GM12875 (cell line): ENCODE data around the gene LRRC1.

Experiments used
- H3K4me3 ChIP-seq: one replicate; pipeline ENCODE4 v1.5.1; 2011; ENCODE audit warnings: low read depth, low read length, control low read depth
- TF ChIP-seq, protein P1 (sequence below): IDR thresholded peaks from 2 replicates; pipeline ENCODE4 v1.5.1; 2011; ENCODE audit warnings: low read depth, mild to moderate bottlenecking, control low read depth, inconsistent platforms, low read length, moderate library complexity, borderline replicate concordance; ENCODE audit not compliant: insufficient read depth

Gene LRRC1

DNA sequence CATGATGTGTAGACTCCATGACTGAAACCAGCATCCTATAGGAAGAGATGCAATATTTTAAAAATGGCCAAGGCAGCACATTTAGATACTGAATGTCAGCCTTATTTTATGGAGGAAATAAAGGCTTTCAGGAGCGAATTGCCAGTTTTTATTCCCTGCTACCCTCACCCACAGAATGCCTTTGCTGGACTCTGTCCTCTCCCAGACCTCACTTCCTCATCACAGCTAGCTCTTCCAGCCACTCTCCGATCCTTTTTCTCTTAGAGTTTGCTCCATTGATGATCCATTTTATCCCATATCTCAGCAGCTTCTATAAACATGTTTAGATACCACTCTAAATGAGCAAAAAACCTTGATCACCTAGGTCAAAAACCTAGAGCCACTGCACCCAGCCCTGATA lies 137.7 kb downstream of the LRRC1 start:
- no peak overlapping the region for H3K4me3 ChIP-seq
- TF ChIP-seq, protein P1, sequence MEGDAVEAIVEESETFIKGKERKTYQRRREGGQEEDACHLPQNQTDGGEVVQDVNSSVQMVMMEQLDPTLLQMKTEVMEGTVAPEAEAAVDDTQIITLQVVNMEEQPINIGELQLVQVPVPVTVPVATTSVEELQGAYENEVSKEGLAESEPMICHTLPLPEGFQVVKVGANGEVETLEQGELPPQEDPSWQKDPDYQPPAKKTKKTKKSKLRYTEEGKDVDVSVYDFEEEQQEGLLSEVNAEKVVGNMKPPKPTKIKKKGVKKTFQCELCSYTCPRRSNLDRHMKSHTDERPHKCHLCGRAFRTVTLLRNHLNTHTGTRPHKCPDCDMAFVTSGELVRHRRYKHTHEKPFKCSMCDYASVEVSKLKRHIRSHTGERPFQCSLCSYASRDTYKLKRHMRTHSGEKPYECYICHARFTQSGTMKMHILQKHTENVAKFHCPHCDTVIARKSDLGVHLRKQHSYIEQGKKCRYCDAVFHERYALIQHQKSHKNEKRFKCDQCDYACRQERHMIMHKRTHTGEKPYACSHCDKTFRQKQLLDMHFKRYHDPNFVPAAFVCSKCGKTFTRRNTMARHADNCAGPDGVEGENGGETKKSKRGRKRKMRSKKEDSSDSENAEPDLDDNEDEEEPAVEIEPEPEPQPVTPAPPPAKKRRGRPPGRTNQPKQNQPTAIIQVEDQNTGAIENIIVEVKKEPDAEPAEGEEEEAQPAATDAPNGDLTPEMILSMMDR = no peak

DNA sequence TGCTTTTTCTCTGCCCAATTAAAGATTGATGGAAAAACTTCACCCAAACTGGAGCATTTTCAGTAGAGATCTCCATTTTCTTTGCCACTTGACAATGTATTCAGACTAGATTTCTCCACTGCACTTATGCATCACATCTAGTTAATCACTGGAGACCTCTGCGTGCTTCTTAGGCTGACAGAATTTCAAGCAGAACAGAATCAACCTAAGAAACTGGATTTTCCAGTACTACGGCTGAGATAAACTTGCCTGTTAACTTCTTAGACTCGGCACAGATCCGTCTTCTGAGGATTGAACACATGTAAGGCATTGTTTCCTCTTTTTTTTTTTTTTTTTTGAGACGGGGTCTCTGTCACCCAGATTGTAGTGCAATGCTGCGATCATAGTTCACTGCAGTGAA lies 139.2 kb downstream of the LRRC1 start:
- TF ChIP-seq, protein P1 = no peak
- H3K4me3 ChIP-seq = no peak overlapping the region

DNA sequence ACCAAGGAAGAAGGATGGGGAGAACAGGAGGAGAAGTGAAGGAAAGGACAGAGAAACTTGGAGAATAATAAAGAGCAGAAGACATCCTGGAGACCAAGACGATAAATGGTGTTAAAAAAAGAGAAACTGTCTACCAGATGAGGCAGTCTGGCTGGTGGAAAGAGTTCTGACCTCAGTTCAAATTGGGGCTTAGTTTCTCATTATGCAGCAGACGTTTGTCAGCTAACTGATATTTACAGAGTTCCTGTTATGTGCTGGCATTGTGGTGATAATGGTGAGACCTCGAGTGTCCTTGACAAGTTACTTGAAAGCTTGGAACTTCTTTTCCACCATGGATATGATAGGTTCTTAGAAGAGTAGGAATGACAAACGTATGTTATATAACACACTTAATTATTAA lies 142.7 kb downstream of the LRRC1 start:
- no peak overlapping the region for H3K4me3 ChIP-seq
- TF ChIP-seq, protein P1 = no peak

DNA sequence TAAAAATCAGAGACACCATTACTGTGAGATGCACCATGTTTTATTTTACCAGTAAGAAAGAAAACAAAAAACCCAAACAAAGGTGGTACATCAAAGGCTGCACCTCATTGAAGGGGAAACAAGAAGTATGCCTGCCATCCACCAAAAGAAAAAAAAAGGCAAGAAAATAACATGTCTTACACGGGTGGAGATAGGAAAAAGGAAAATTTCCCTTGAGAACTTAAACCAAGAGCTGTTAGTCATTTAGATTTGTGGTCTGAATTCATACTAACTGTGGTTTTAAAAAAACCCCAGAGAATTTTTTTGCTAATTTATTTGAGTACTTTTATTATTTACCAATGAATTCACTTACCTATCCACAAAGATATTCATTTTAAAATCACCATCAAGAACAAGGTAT lies 144.0 kb downstream of the LRRC1 start:
- TF ChIP-seq, protein P1 = no peak

DNA sequence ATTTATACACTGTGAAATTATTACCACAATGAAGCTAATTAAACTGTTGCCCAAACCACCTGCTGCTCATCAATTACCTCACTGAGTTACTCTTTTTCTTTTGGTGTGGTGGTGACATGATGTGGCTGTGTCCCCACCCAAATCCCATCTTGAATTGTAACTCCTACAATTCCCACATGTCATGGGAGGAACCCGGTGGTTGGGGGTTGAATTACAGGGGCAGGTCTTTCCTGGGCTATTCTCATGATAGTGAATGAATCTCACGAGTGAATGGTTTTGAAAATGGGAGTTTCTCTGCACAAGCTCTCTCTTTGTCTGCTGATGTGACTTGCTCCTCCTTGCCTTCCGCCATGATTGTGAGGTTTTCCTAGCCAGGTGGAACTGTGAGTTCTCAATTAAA lies 145.0 kb downstream of the LRRC1 start:
- H3K4me3 ChIP-seq = no peak overlapping the region
- TF ChIP-seq, protein P1 = no peak

More for the DNA sequence above, 144.0 kb downstream of the LRRC1 start:
- no peak overlapping the region for H3K4me3 ChIP-seq

DNA sequence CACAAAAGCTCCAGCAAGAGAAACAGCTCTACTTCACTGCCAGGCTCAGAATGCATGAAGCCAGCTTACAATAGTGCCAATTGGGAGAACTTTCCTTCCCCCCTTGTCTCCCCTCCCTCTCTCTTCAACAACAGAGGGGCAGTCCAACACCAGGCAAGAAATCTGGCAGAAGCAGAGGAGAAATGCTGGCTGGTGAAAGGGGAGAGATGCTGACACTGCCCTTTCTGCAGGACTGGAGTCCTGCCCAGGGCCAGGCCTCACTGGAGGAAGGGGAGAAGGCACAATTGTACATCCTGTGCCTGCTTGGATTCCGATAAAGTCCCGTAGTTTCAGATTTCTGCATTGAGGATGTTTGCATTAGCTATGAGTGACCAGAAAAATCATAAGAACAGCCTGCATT lies 148.6 kb downstream of the LRRC1 start:
- H3K4me3 ChIP-seq = no peak overlapping the region
- TF ChIP-seq, protein P1 = no peak

DNA sequence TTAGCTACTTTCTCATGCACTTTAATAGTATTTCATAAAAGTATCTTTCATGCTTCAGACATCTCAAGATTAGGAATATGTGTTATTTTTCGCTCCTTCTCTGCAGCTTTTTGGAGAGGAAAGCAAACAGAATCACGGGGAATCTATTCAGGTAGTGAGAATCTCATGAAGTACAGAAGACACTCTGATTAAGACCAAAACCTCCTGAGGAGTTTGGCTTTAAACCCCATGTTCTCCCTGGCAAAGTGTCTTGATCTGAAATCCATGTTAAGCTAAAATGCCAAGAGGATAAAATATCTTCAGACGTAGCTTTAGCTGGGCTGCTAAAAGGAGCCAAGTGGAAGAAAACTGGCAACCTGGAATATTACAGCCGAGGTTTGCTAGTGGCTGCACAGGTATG lies 149.3 kb downstream of the LRRC1 start:
- TF ChIP-seq, protein P1 = no peak
- no peak overlapping the region for H3K4me3 ChIP-seq
